Spleen (tissue), 11 donors: ENCODE results near the gene KREMEN2. TPM values are rescaled to one million over a fixed set of nuclear protein-coding genes. Genes with fewer than 3 reads are reported as not detected.
A peak's percentile ranks its signal among the peaks of the same experiment; 100 is the strongest.

Experiments
- DNase-seq: peaks from one replicate; pipeline ENCODE4 v3.0.0-alpha.2; 2020
- H3K27ac ChIP-seq, 8 donors: fragments of 200-600 bp; sonication (generic) in 7 of 8; 1 replicate in 4 of 8; 2 replicates in 4 of 8; pipeline versions ENCODE4 v1.5.0 to v1.8.0; 2016 to 2021; ENCODE audit warnings: inconsistent platforms in 4 of 8, mild to moderate bottlenecking in 4 of 8, moderate library complexity in 1 of 8
- H3K27me3 ChIP-seq, 7 donors: fragments of 200-600 bp; sonication (generic) in 6 of 7; replicated peaks in 1 of 7; 1 replicate in 4 of 7; 2 replicates in 3 of 7; pipeline versions ENCODE4 v1.5.0 to v1.8.0; 2016 to 2021; ENCODE audit warnings: inconsistent platforms in 3 of 7, mild to moderate bottlenecking in 1 of 7
- H3K36me3 ChIP-seq, 6 donors: fragments of 200-600 bp; sonication (generic) in 5 of 6; 1 replicate in 4 of 6; 2 replicates in 2 of 6; pipeline versions ENCODE4 v1.5.0 to v1.8.0; 2016 to 2021; ENCODE audit warnings: inconsistent platforms in 2 of 6
- H3K4me1 ChIP-seq, 6 donors: fragments of 200-600 bp; sonication (generic) in 5 of 6; 1 replicate in 3 of 6; 2 replicates in 3 of 6; pipeline versions ENCODE4 v1.5.0 to v1.8.0; 2016 to 2021; ENCODE audit warnings: inconsistent platforms in 3 of 6
- H3K4me3 ChIP-seq, 8 donors: fragments of 200-600 bp; sonication (generic) in 7 of 8; 1 replicate in 4 of 8; 2 replicates in 4 of 8; pipeline versions ENCODE4 v1.5.0 to v1.8.0; 2016 to 2021; ENCODE audit warnings: inconsistent platforms in 4 of 8, mild to moderate bottlenecking in 4 of 8, moderate library complexity in 2 of 8
- H3K9me3 ChIP-seq, 8 donors: fragments of 200-600 bp; sonication (generic) in 7 of 8; 1 replicate in 4 of 8; 2 replicates in 4 of 8; pipeline versions ENCODE4 v1.5.0 to v1.8.0; 2016 to 2021; ENCODE audit warnings: inconsistent platforms in 4 of 8
- POLR2A ChIP-seq, 3 donors: fragments of 450-650 bp; IDR thresholded peaks; one replicate each; pipeline ENCODE4 v1.5.1; 2017; ENCODE audit warnings: antibody characterized with exemption in 3 of 3, mild to moderate bottlenecking in 1 of 3
- POLR2AphosphoS5 ChIP-seq, 3 donors: sonication (generic); formaldehyde crosslinking; IDR thresholded peaks; one replicate each; pipeline ENCODE4 v1.5.1; 2017; ENCODE audit warnings: antibody characterized with exemption in 3 of 3
- WGBS, 5 donors: extraction: QIAGEN DNeasy Blood & Tissue Kit in 3 of 5; methylation state at CpG; one replicate each; pipeline versions ENCODE4 v1.1.5 to v1.1.7; 2013 to 2018; 5-methylcytosine and 5-hydroxymethylcytosine counted together
- intact Hi-C: fragments of 100-400 bp; cut with DNase I; formaldehyde crosslinking; loops from one replicate; pipeline ENCODE4 v1.15.0; 2023; ENCODE audit warnings: low total_unique reads
- polyA plus RNA-seq, 3 donors: library from polyadenylated mRNA; stranded (reverse); fragments of 200-250 nt; gene quantifications; one replicate each; pipeline ENCODE4 v1.2.1, GENCODE V29; 2013
- total RNA-seq, 7 donors: library from RNA; depleted of rRNA in 3 of 7; stranded (reverse); fragments of >200 nt in 3 of 7; fragmentation: NEBNext Ultra II Directional in 4 of 7; extraction: Animal tissue kit (Norgen Biotek cat#: 25700) in 4 of 7; gene quantifications; one replicate each; pipeline versions ENCODE4 v1.1.0 to v1.2.1, GENCODE V29; 2016 to 2021
- TF ChIP-seq, protein P1 (sequence below), 11 experiments: fragments of 200-600 bp in 7 of 11; fragments of 450-650 bp in 4 of 11; sonication (generic) in 4 of 11; IDR thresholded peaks in 8 of 11; conservative IDR thresholded peaks in 3 of 11; 1 replicate in 7 of 11; 2 replicates in 4 of 11; pipeline versions ENCODE4 v1.4.0 to v1.8.0; 2016 to 2021; ENCODE audit warnings: antibody characterized with exemption in 11 of 11, inconsistent platforms in 4 of 11, mild to moderate bottlenecking in 1 of 11
- donor health status: healthy with polysubstance abuse.
- donor health status: DM: no; HTN: no; CAD: no; lungs with moderate emphysema.
- donor health status: DM: no; HTN: no; CAD: no.
- donor health status: Bipolar disorder and iron deficiency.
- donor health status: healthy.
- donor health status: DM: no; HTN: no; CAD: no.
- donor health status: DM: yes; HTN: yes; CAD: no.

Gene KREMEN2
- total and polyA plus RNA-seq, 10 donors: 0.40 to 1.2 (median 0.42) TPM; not detected in 5

DNA sequence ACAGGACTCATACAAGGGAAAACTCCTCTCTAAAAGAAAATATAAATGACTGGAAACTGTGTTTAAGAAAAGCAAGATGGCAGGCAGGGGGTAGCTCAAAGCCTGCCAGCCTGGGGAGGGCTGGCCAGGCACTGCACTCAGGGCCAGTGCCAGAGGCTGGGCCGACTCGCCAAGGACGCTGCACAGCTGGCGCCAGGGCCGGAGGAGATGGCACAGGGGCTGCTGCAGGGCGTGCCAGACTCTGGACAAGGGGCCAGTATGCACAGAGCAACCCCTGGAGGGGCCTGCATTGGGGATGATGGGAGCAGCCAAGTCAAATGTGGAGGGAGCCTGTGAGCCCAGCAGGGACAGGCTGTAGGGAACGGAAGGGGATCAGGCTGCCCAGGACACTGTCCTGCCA, 12.1 kb downstream of the KREMEN2 start:
- Histone ChIP-seq H3K36me3 (peaks cover 0 to 65% (median 0%) of the 10 kb centered on the region in 6 donors), H3K4me3 (no peak overlapping the region), H3K27ac (no peak overlapping the region), H3K9me3 (no peaks in the 10 kb centered on the region), H3K27me3 (peaks cover 0 to 13% (median 5%) of the 10 kb centered on the region in 7 donors), H3K4me1 (peaks cover 5 to 29% (median 19%) of the 10 kb centered on the region in 6 donors)
- intact Hi-C loops: no loop called here
- 89 to 94% (median 93%) methylated on average over 7 of the region's 7 CpGs for WGBS, 5 donors
- no peak for DNase-seq
- TF ChIP-seq POLR2A (IDR thresholded peaks at IDR 0.05) (no peak), POLR2AphosphoS5 (IDR thresholded peaks at IDR 0.05) (no peak)
- TF ChIP-seq, protein P1, sequence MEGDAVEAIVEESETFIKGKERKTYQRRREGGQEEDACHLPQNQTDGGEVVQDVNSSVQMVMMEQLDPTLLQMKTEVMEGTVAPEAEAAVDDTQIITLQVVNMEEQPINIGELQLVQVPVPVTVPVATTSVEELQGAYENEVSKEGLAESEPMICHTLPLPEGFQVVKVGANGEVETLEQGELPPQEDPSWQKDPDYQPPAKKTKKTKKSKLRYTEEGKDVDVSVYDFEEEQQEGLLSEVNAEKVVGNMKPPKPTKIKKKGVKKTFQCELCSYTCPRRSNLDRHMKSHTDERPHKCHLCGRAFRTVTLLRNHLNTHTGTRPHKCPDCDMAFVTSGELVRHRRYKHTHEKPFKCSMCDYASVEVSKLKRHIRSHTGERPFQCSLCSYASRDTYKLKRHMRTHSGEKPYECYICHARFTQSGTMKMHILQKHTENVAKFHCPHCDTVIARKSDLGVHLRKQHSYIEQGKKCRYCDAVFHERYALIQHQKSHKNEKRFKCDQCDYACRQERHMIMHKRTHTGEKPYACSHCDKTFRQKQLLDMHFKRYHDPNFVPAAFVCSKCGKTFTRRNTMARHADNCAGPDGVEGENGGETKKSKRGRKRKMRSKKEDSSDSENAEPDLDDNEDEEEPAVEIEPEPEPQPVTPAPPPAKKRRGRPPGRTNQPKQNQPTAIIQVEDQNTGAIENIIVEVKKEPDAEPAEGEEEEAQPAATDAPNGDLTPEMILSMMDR (IDR thresholded peaks at IDR 0.05 in 8 of 11, conservative IDR thresholded peaks at IDR 0.05 in 3 of 11): no peak

DNA sequence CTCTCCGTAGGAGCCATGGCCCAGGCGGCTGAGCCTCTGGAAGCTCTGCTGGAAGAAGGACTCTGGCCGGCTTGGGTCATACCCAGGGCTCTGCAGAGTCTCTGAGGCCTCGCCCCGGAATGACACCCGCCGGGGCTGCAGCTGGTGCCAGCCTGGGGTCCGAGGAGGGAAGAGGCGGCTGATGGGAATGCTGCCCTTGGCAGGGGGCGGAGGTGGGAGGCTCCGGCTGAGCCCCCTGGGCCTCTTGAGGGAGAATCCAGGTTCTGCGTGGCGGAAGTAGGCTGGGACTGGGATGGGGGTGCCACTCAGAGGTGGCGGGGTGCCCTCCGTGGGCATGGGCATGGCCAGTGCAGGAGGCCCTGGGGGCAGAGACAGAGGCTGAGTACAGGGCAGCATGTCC, 12.6 kb downstream of the KREMEN2 start:
- TF ChIP-seq POLR2AphosphoS5 (IDR thresholded peaks at IDR 0.05): no peak
- TF ChIP-seq, protein P1 (IDR thresholded peaks at IDR 0.05 in 8 of 11, conservative IDR thresholded peaks at IDR 0.05 in 3 of 11): no peak
- TF ChIP-seq POLR2A (IDR thresholded peaks at IDR 0.05): no peak
- Histone ChIP-seq H3K27ac (no peak overlapping the region), H3K36me3 (peaks cover 0 to 61% (median 0%) of the 10 kb centered on the region in 6 donors), H3K9me3 (no peaks in the 10 kb centered on the region), H3K27me3 (peaks cover 0 to 13% (median 5%) of the 10 kb centered on the region in 7 donors), H3K4me3 (no peak overlapping the region), H3K4me1 (peaks cover 6 to 29% (median 21%) of the 10 kb centered on the region in 6 donors)
- intact Hi-C loops: no loop called here
- WGBS, 5 donors: 85 to 99% (median 95%) methylated on average over 10 to 15 of the region's 15 CpGs
- DNase-seq: no peak

DNA sequence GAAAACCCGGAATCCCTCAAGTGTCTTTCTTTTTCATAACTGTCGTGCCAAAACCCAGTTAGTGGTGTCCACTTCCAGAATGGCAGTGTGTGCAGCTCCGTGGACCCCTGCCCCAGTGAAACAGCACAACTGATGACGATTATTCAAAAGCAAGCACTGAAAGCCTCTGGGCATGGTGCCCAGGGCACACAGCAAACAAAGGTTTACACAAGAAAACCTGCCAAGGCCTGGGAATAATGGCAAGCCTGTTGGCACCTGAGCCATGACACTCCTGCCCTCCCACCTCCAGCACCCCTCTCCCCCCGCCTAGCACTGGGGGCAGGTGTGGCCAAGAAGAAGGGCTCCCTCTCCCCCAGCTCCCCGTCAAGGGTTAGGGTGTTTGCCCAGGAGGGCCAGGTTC, 13.4 kb downstream of the KREMEN2 start:
- Histone ChIP-seq H3K9me3 (no peaks in the 10 kb centered on the region), H3K27me3 (peaks cover 0 to 13% (median 5%) of the 10 kb centered on the region in 7 donors), H3K36me3 (peaks cover 0 to 53% (median 0%) of the 10 kb centered on the region in 6 donors), H3K4me1 (peaks cover 6 to 33% (median 21%) of the 10 kb centered on the region in 6 donors), H3K4me3 (no peak overlapping the region), H3K27ac (no peak overlapping the region)
- no peak for TF ChIP-seq POLR2AphosphoS5 (IDR thresholded peaks at IDR 0.05)
- TF ChIP-seq, protein P1 (IDR thresholded peaks at IDR 0.05 in 8 of 11, conservative IDR thresholded peaks at IDR 0.05 in 3 of 11): no peak
- no peak for DNase-seq
- WGBS, 5 donors: 85 to 98% (median 95%) methylated on average over 5 to 6 of the region's 6 CpGs
- intact Hi-C loops: no loop called here

DNA sequence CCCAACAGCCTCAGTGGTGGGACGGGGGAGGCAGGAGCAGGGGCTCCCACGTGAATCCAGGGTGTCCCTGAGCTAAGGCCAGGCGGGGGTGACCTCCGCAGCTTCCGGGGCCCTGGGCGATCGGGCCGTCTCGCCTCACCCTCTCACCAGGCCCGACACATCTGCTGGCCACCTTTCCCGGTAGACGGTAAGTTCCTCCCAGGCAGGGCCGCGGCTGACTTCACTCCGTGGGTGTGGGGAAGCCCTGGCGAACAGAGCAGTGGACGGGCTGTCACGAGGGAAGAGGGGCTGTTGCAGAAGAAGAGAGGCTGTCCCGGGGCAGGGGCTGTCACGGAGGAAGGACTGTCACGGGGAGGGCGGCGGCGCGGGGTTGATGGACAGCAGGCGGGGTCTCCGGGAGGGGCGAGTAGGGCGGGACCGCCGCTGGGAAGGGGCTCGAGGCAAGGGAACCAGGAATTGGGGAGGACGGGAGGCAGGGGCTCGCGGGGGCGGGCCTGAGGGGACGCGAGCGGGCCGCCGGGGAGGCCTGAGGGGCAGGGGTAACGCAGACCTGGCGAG, 15.7 kb downstream of the KREMEN2 start:
- Histone ChIP-seq H3K4me3 (peak overlapping the region; percentile 49 to 90 (median 73)), H3K9me3 (no peaks in the 10 kb centered on the region), H3K36me3 (peaks cover 0 to 30% (median 0%) of the 10 kb centered on the region in 6 donors), H3K27me3 (peaks cover 0 to 19% (median 5%) of the 10 kb centered on the region in 7 donors), H3K27ac (peak overlapping the region in 4 of 8 donors; percentile 89 to 94 (median 92)), H3K4me1 (peaks cover 16 to 53% (median 35%) of the 10 kb centered on the region in 6 donors)
- 1 to 13% (median 7%) methylated on average over 23 to 43 of the region's 43 CpGs for WGBS, 5 donors
- no peak for TF ChIP-seq POLR2AphosphoS5 (IDR thresholded peaks at IDR 0.05)
- TF ChIP-seq POLR2A (IDR thresholded peaks at IDR 0.05): no peak
- TF ChIP-seq, protein P1 (IDR thresholded peaks at IDR 0.05 in 8 of 11, conservative IDR thresholded peaks at IDR 0.05 in 3 of 11): no peak
- intact Hi-C loops: no loop called here
- DNase-seq: no peak
